DMS153 treated with DMSO at 0.1 percent for 48 hours (cell line): ENCODE data around the gene AMACR.

ENCODE experiments used
- DNase-seq: peaks from one replicate; lab custom pipeline; 2025; ENCODE audit not compliant: unreplicated experiment; lab: John Stamatoyannopoulos, UW

AMACR gene

GRCh38 chr5:34007621-34008600, at the start of gene AMACR:
AMACR (minus strand) TSS chr5:34008050; CDS start chr5:34008019, 31 bp downstream.
- DNase-seq, result peak; percentile 98

GRCh38 chr5:34057569-34057968, 49.7 kb upstream of the AMACR start:
- DNase-seq, result no peak

GRCh38 chr5:34057118-34057517, 49.3 kb upstream of the AMACR start:
- no peak for DNase-seq

GRCh38 chr5:34055667-34056066, 47.8 kb upstream of the AMACR start:
- no peak for DNase-seq

- no peak for DNase-seq
Observed at GRCh38 chr5:34054400-34054729, 46.5 kb upstream of the AMACR start.

GRCh38 chr5:34053571-34054399, 45.9 kb upstream of the AMACR start:
- DNase-seq, result no peak

- DNase-seq, result no peak
Observed at GRCh38 chr5:34053133-34053532, 45.3 kb upstream of the AMACR start.

GRCh38 chr5:34051374-34051980, 43.6 kb upstream of the AMACR start:
- no peak for DNase-seq

GRCh38 chr5:34047774-34048572, 40.1 kb upstream of the AMACR start:
- no peak for DNase-seq

- no peak for DNase-seq
Observed at GRCh38 chr5:34047143-34047542, 39.3 kb upstream of the AMACR start.

- DNase-seq, result no peak
Observed at GRCh38 chr5:34045996-34046395, 38.1 kb upstream of the AMACR start.

- no peak for DNase-seq
Observed at GRCh38 chr5:34045023-34045422, 37.2 kb upstream of the AMACR start.

- no peak for DNase-seq
Observed at GRCh38 chr5:34043099-34043876, 35.4 kb upstream of the AMACR start, which contains the start of gene C1QTNF3. C1QTNF3 (minus strand) TSS chr5:34043213; CDS start chr5:34043125, 88 bp downstream.

- no peak for DNase-seq
Observed at GRCh38 chr5:34042321-34042720, 34.5 kb upstream of the AMACR start.

GRCh38 chr5:34041247-34041972, 33.6 kb upstream of the AMACR start:
- no peak for DNase-seq

- no peak for DNase-seq
Observed at GRCh38 chr5:34040472-34040871, 32.6 kb upstream of the AMACR start.

GRCh38 chr5:34039398-34040157, 31.7 kb upstream of the AMACR start:
- DNase-seq, result no peak

- no peak for DNase-seq
Observed at GRCh38 chr5:34038838-34039237, 31.0 kb upstream of the AMACR start.
